Measurements from ENCODE around the gene TACC2. TPM values are rescaled to one million over a fixed set of nuclear protein-coding genes. Genes with fewer than 3 reads are reported as not detected.

TACC2 gene
- total and polyA plus RNA-seq, 2 experiments from 2014 or later: 30.8 to 35.9 TPM

DNA sequence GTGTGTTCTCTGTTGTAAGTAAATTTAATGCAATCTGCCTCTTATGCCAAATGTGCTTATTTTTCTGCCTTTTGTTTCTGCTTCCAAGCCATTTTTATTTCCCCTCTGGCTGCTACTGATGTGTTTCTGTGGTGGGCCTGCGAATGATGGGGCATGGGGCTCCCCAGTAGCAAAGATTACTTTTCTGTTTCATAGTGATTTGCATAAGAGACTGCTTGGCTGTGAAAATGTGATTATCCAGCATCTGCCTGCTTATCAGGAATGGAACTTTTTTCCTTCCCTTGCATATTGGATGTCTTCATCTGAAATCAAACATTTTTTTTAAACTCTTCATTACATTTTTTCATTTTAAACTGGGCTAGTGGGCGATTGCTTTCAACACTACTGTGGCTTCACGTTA is 224.4 kb downstream of the TACC2 start:
- Mint-ChIP-seq H3K27me3 (ENCODE audit: insufficient read depth, low read depth, poor library complexity) (peaks cover 4% of the 10 kb centered on the region), H3K36me3 (ENCODE audit: low read depth) (peaks cover 52% of the 10 kb centered on the region), H3K4me3 (no peak overlapping the region), H3K4me1 (peaks cover 6% of the 10 kb centered on the region; the same call in 1 of the 3 replicates), H3K9me3 (no peaks in the 10 kb centered on the region), H3K27ac (no peak overlapping the region)
- 0 out of 2 replicates have a peak overlapping the region, but pooled peaks have one; percentile 39 for H3K27ac ChIP-seq (ENCODE audit: low read depth)
- peaks cover 16% of the 10 kb centered on the region for H4K20me1 ChIP-seq (replicated peaks; ENCODE audit: insufficient read depth)
- H3K79me2 ChIP-seq (replicated peaks; ENCODE audit: insufficient read depth): peaks cover 12% of the 10 kb centered on the region
- TF ChIP-seq JUNB (IDR thresholded peaks at IDR 0.05; ENCODE audit: unreplicated experiment) (no peak), ZNF331 (CRISPR knock-in tag; IDR thresholded peaks at IDR 0.05; ENCODE audit: low read depth) (no peak), EZH2 (IDR thresholded peaks at IDR 0.05; ENCODE audit: low read depth, unreplicated experiment) (no peak), STAT1 (IDR thresholded peaks at IDR 0.05; ENCODE audit: unreplicated experiment) (no peak), CREB1 (CRISPR knock-in tag; IDR thresholded peaks at IDR 0.05; ENCODE audit: low read depth) (no peak), ETS1 (IDR thresholded peaks at IDR 0.05) (no peak), POLR2AphosphoS5 (IDR thresholded peaks at IDR 0.05; ENCODE audit: low read depth) (no peak), REST (IDR thresholded peaks at IDR 0.05; ENCODE audit: unreplicated experiment) (no peak), ZNF114 (CRISPR knock-in tag; IDR thresholded peaks at IDR 0.05) (no peak), EZH2phosphoT487 (IDR thresholded peaks at IDR 0.05; ENCODE audit: unreplicated experiment) (no peak), NANOG (IDR thresholded peaks at IDR 0.05; ENCODE audit: borderline replicate concordance) (no peak), CTCF (conservative IDR thresholded peaks at IDR 0.05; ENCODE audit: low read depth in 2 of 2) (no peak)
- TF ChIP-seq, protein P1, sequence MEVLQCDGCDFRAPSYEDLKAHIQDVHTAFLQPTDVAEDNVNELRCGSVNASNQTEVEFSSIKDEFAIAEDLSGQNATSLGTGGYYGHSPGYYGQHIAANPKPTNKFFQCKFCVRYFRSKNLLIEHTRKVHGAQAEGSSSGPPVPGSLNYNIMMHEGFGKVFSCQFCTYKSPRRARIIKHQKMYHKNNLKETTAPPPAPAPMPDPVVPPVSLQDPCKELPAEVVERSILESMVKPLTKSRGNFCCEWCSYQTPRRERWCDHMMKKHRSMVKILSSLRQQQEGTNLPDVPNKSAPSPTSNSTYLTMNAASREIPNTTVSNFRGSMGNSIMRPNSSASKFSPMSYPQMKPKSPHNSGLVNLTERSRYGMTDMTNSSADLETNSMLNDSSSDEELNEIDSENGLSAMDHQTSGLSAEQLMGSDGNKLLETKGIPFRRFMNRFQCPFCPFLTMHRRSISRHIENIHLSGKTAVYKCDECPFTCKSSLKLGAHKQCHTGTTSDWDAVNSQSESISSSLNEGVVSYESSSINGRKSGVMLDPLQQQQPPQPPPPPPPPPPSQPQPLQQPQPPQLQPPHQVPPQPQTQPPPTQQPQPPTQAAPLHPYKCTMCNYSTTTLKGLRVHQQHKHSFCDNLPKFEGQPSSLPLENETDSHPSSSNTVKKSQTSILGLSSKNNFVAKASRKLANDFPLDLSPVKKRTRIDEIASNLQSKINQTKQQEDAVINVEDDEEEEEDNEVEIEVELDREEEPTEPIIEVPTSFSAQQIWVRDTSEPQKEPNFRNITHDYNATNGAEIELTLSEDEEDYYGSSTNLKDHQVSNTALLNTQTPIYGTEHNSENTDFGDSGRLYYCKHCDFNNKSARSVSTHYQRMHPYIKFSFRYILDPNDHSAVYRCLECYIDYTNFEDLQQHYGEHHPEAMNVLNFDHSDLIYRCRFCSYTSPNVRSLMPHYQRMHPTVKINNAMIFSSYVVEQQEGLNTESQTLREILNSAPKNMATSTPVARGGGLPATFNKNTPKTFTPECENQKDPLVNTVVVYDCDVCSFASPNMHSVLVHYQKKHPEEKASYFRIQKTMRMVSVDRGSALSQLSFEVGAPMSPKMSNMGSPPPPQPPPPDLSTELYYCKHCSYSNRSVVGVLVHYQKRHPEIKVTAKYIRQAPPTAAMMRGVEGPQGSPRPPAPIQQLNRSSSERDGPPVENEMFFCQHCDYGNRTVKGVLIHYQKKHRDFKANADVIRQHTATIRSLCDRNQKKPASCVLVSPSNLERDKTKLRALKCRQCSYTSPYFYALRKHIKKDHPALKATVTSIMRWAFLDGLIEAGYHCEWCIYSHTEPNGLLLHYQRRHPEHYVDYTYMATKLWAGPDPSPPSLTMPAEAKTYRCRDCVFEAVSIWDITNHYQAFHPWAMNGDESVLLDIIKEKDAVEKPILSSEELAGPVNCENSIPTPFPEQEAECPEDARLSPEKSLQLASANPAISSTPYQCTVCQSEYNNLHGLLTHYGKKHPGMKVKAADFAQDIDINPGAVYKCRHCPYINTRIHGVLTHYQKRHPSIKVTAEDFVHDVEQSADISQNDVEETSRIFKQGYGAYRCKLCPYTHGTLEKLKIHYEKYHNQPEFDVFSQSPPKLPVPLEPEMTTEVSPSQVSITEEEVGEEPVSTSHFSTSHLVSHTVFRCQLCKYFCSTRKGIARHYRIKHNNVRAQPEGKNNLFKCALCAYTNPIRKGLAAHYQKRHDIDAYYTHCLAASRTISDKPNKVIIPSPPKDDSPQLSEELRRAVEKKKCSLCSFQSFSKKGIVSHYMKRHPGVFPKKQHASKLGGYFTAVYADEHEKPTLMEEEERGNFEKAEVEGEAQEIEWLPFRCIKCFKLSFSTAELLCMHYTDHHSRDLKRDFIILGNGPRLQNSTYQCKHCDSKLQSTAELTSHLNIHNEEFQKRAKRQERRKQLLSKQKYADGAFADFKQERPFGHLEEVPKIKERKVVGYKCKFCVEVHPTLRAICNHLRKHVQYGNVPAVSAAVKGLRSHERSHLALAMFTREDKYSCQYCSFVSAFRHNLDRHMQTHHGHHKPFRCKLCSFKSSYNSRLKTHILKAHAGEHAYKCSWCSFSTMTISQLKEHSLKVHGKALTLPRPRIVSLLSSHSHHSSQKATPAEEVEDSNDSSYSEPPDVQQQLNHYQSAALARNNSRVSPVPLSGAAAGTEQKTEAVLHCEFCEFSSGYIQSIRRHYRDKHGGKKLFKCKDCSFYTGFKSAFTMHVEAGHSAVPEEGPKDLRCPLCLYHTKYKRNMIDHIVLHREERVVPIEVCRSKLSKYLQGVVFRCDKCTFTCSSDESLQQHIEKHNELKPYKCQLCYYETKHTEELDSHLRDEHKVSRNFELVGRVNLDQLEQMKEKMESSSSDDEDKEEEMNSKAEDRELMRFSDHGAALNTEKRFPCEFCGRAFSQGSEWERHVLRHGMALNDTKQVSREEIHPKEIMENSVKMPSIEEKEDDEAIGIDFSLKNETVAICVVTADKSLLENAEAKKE (CRISPR knock-in tag; IDR thresholded peaks at IDR 0.05): no peak
- H3K4me3 ChIP-seq: no peak overlapping the region
- H3K4me1 ChIP-seq (ENCODE audit: insufficient read depth): peaks cover under 1% of the 10 kb centered on the region; the same call in 1 of the 2 replicates
- no peak overlapping the region for H2AFZ ChIP-seq
- H3K27me3 ChIP-seq (ENCODE audit: insufficient read depth): no peaks in the 10 kb centered on the region
- no peaks in the 10 kb centered on the region for H3F3A ChIP-seq (replicated peaks; ENCODE audit: low read depth)
- H3K4me2 ChIP-seq: no peak overlapping the region
- ATAC-seq (no peak), DNase-seq (ENCODE audit: low spot score) (no peak)
- peaks cover 14% of the 10 kb centered on the region for H3K36me3 ChIP-seq (ENCODE audit: insufficient read depth)
- H3K9me2 ChIP-seq (ENCODE audit: insufficient read depth): no peaks in the 10 kb centered on the region
